ENCODE measurements around the gene FOCAD.

FOCAD gene

DNA sequence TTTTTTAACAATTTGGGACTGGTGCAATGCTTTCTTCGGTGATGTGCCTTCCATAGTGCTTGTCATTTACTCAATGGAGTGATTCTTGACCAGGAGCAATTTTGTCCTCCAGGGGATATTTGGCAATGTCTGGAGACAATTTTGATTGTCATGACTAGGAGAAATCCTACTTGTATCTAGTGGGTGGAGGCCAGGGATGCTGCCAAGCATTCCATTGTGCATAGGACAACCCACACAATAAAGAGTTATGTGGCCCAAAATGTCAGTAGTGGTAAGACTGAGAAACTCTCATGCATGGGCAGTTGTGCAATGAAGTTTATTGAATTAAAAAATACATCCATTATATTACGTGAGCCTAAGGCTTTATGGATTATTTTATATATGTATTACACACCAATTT, 70.5 kb downstream of the FOCAD start:
- TF ChIP-seq, protein P1, sequence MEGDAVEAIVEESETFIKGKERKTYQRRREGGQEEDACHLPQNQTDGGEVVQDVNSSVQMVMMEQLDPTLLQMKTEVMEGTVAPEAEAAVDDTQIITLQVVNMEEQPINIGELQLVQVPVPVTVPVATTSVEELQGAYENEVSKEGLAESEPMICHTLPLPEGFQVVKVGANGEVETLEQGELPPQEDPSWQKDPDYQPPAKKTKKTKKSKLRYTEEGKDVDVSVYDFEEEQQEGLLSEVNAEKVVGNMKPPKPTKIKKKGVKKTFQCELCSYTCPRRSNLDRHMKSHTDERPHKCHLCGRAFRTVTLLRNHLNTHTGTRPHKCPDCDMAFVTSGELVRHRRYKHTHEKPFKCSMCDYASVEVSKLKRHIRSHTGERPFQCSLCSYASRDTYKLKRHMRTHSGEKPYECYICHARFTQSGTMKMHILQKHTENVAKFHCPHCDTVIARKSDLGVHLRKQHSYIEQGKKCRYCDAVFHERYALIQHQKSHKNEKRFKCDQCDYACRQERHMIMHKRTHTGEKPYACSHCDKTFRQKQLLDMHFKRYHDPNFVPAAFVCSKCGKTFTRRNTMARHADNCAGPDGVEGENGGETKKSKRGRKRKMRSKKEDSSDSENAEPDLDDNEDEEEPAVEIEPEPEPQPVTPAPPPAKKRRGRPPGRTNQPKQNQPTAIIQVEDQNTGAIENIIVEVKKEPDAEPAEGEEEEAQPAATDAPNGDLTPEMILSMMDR (IDR thresholded peaks at IDR 0.05; ENCODE audit: low read depth, low read length, missing control alignments): no peak
- H3K4me3 ChIP-seq (replicated peaks; ENCODE audit: low read depth, low read length): no peak overlapping the region
- DNase-seq (ENCODE audit: extremely low read depth, low read depth): no peak

- DNase-seq (ENCODE audit: extremely low read depth, low read depth): no peak
- no peak overlapping the region for H3K4me3 ChIP-seq (replicated peaks; ENCODE audit: low read depth, low read length)
- TF ChIP-seq, protein P1 (IDR thresholded peaks at IDR 0.05; ENCODE audit: low read depth, low read length, missing control alignments): no peak
These were observed 76.3 kb downstream of the FOCAD start for GRCh38 chr9:20760246-20760891.

- H3K4me3 ChIP-seq (replicated peaks; ENCODE audit: low read depth, low read length): no peak overlapping the region
- no peak for DNase-seq (ENCODE audit: extremely low read depth, low read depth)
- TF ChIP-seq, protein P1 (IDR thresholded peaks at IDR 0.05; ENCODE audit: low read depth, low read length, missing control alignments): no peak
These were observed 86.9 kb downstream of the FOCAD start for GRCh38 chr9:20770947-20771346.

DNA sequence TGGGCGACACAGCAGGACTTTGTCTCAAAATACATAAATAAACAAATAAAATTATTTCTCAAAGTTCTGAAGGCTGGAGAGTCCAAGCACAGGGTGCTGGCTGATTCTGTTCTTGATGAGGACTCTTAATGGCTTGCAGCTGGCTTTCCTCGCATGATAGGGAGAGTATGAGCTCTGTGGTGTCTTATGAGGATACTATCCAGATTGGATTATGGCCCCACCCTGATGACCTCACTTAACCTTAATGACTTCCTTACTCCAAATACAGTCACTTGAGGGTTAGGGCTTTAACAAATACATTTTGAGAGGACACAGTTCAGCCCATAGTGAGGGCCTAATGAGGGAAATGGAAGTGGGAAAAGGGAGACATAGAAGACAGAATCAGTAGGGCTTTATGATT, 87.7 kb downstream of the FOCAD start:
- DNase-seq (ENCODE audit: extremely low read depth, low read depth): no peak

DNA sequence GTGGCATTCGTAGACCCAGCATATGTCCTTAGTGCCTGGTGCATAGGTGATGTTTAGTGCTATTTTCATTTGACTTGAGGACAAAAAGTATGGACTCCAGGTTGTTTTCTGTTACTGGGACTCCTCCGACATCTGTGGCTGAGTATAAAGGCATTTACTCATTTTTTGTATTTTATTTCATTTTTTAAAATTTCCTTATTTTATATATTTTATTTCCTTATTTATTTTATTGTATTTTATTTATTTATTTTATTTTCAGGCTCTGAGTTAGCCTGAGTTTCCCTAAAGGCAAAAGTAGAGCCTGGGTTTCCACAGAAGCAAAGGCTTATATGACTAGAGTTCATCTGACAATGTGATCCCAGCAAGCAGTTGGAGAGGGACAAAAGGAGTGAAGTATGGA, 91.6 kb downstream of the FOCAD start:
- TF ChIP-seq, protein P1 (IDR thresholded peaks at IDR 0.05; ENCODE audit: low read depth, low read length, missing control alignments): no peak
- no peak overlapping the region for H3K4me3 ChIP-seq (replicated peaks; ENCODE audit: low read depth, low read length)
- no peak for DNase-seq (ENCODE audit: extremely low read depth, low read depth)

More for the DNA sequence above, 87.7 kb downstream of the FOCAD start:
- no peak overlapping the region for H3K4me3 ChIP-seq (replicated peaks; ENCODE audit: low read depth, low read length)
- TF ChIP-seq, protein P1 (IDR thresholded peaks at IDR 0.05; ENCODE audit: low read depth, low read length, missing control alignments): no peak

DNA sequence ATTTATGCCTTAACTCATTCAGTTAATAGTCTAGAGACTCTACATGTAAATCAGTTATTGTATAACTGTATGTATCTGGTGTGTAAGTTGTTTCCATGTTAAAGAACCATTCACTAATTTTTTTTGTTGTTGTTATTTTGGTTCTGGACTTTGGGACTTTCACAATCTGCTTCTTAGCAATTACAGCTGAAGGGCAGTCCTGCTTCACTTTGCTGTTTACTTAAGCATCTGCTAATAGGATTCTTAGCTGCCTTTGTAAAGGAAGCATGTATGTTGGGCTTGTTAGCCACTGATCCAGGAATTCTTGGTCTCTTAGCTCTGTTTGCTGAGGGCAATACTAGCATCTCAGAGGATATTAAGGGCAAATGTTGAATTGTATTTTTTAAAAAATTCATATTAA, 97.0 kb downstream of the FOCAD start:
- DNase-seq (ENCODE audit: extremely low read depth, low read depth): no peak
- TF ChIP-seq, protein P1 (IDR thresholded peaks at IDR 0.05; ENCODE audit: low read depth, low read length, missing control alignments): no peak
- H3K4me3 ChIP-seq (replicated peaks; ENCODE audit: low read depth, low read length): no peak overlapping the region

GRCh38 chr9:20782289-20782688, 98.2 kb downstream of the FOCAD start:
- TF ChIP-seq, protein P1 (IDR thresholded peaks at IDR 0.05; ENCODE audit: low read depth, low read length, missing control alignments): no peak
- no peak for DNase-seq (ENCODE audit: extremely low read depth, low read depth)

More at GRCh38 chr9:20782289-20782688, 98.2 kb downstream of the FOCAD start:
- H3K4me3 ChIP-seq (replicated peaks; ENCODE audit: low read depth, low read length): no peak overlapping the region

Measured in HFF-Myc (cell line).